H1 (cell line): ENCODE data around the gene CACNG4. TPM values are rescaled to one million over a fixed set of nuclear protein-coding genes. Genes with fewer than 3 reads are reported as not detected.

Experiments
- BCL11A ChIP-seq, 2 experiments: IDR thresholded peaks; one replicate each; pipeline ENCODE4 v1.6.1; 2011; ENCODE audit warnings: low read depth in 2 of 2, low read length in 2 of 2, mild to moderate bottlenecking in 2 of 2
- CHD2 ChIP-seq: IDR thresholded peaks from 2 replicates; pipeline ENCODE4 v1.6.1; 2012; ENCODE audit warnings: low read length, improper control_type of control experiment
- GABPA ChIP-seq: IDR thresholded peaks from 2 replicates; pipeline ENCODE4 v1.6.1; 2011; ENCODE audit warnings: mild to moderate bottlenecking, low read length, moderate library complexity, borderline replicate concordance; ENCODE audit not compliant: insufficient read depth
- HDAC2 ChIP-seq, 2 experiments: fragments of 300-600 bp in 1 of 2; sonication (generic) in 1 of 2; IDR thresholded peaks; 2 replicates each; pipeline ENCODE4 v1.6.1; 2011 to 2012; ENCODE audit warnings: low read depth in 2 of 2, low read length in 2 of 2, mild to moderate bottlenecking in 2 of 2, moderate library complexity in 2 of 2, borderline replicate concordance in 1 of 2, inconsistent platforms in 1 of 2
- KDM5A ChIP-seq: fragments of 200-600 bp; IDR thresholded peaks from 2 replicates; pipeline ENCODE4 v1.7.1; 2012; ENCODE audit warnings: mild to moderate bottlenecking, low read length, inconsistent platforms, mixed read lengths
- POLR2A ChIP-seq, 2 experiments: IDR thresholded peaks; 1 replicate in 1 of 2; 2 replicates in 1 of 2; pipeline ENCODE4 v1.6.1; 2011; ENCODE audit warnings: low read depth in 2 of 2, low read length in 2 of 2, mild to moderate bottlenecking in 2 of 2; ENCODE audit errors: control extremely low read depth in 1 of 2
- RBBP5 ChIP-seq: IDR thresholded peaks from 2 replicates; pipeline ENCODE4 v1.7.1; 2012; ENCODE audit warnings: low read depth, mild to moderate bottlenecking, inconsistent platforms, low read length, moderate library complexity, borderline replicate concordance
- TAF7 ChIP-seq: optimal IDR thresholded peaks from 2 replicates; pipeline ENCODE3; 2011; ENCODE audit warnings: low read depth, mild to moderate bottlenecking, inconsistent platforms, low read length, moderate library complexity, borderline replicate concordance
- polyA plus RNA-seq, 7 experiments: library from polyadenylated mRNA; depleted of rRNA in 3 of 7; stranded (reverse) in 5 of 7; unstranded in 2 of 7; fragments of >200 nt in 5 of 7; fragments of 200-250 nt in 2 of 7; gene quantifications; 1 replicate in 5 of 7; 2 replicates in 1 of 7; 4 replicates in 1 of 7; pipeline versions ENCODE4 v1.2.1 to v1.2.3, GENCODE V29; 2011 to 2013; ENCODE audit warnings: missing spikeins in 2 of 7, mixed read lengths in 2 of 7
- total RNA-seq: library from RNA; stranded (reverse); fragmentation: NEBNext Ultra II Directional; extraction: Animal tissue kit (Norgen Biotek cat#: 25700); gene quantifications from 2 replicates; pipeline ENCODE4 v1.2.1, GENCODE V29; 2021
- TF ChIP-seq, protein P1 (sequence below): fragments of 300-600 bp; sonication (generic); IDR thresholded peaks from 2 replicates; pipeline ENCODE4 v1.7.1; 2012; ENCODE audit warnings: low read length, moderate library complexity, mild to moderate bottlenecking, inconsistent platforms; ENCODE audit not compliant: insufficient replicate concordance
- TF ChIP-seq, protein P2 (sequence below): IDR thresholded peaks from 2 replicates; pipeline ENCODE4 v1.6.1; 2011; ENCODE audit warnings: low read depth, mild to moderate bottlenecking, low read length; ENCODE audit not compliant: insufficient read depth

The CACNG4 gene
- total and polyA plus RNA-seq, 2 of the 8 experiments (the other 6 are each of a cell fraction or from before 2014, with no cell fraction given): 3.6 to 5.6 TPM

DNA sequence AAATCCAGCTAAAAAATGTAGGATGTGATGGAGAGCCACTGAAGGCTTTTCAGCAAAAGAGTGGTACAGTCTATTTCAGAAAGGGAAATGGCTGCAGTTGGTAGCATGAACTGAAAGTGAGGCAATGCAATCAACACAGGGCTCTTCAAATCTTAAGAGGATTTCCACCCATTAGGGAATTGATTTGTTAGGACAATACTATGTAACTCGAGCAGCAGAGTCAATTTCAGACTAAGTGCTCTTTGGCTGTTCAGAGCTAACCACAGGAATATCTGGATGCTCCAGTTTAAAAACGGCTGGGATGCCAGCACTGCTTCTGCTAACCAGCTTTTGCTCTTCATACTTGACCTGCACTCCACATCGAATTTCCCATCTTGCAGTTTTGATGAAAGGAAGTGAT lies 104.5 kb downstream of the CACNG4 start (continued):
- TF ChIP-seq, protein P1, sequence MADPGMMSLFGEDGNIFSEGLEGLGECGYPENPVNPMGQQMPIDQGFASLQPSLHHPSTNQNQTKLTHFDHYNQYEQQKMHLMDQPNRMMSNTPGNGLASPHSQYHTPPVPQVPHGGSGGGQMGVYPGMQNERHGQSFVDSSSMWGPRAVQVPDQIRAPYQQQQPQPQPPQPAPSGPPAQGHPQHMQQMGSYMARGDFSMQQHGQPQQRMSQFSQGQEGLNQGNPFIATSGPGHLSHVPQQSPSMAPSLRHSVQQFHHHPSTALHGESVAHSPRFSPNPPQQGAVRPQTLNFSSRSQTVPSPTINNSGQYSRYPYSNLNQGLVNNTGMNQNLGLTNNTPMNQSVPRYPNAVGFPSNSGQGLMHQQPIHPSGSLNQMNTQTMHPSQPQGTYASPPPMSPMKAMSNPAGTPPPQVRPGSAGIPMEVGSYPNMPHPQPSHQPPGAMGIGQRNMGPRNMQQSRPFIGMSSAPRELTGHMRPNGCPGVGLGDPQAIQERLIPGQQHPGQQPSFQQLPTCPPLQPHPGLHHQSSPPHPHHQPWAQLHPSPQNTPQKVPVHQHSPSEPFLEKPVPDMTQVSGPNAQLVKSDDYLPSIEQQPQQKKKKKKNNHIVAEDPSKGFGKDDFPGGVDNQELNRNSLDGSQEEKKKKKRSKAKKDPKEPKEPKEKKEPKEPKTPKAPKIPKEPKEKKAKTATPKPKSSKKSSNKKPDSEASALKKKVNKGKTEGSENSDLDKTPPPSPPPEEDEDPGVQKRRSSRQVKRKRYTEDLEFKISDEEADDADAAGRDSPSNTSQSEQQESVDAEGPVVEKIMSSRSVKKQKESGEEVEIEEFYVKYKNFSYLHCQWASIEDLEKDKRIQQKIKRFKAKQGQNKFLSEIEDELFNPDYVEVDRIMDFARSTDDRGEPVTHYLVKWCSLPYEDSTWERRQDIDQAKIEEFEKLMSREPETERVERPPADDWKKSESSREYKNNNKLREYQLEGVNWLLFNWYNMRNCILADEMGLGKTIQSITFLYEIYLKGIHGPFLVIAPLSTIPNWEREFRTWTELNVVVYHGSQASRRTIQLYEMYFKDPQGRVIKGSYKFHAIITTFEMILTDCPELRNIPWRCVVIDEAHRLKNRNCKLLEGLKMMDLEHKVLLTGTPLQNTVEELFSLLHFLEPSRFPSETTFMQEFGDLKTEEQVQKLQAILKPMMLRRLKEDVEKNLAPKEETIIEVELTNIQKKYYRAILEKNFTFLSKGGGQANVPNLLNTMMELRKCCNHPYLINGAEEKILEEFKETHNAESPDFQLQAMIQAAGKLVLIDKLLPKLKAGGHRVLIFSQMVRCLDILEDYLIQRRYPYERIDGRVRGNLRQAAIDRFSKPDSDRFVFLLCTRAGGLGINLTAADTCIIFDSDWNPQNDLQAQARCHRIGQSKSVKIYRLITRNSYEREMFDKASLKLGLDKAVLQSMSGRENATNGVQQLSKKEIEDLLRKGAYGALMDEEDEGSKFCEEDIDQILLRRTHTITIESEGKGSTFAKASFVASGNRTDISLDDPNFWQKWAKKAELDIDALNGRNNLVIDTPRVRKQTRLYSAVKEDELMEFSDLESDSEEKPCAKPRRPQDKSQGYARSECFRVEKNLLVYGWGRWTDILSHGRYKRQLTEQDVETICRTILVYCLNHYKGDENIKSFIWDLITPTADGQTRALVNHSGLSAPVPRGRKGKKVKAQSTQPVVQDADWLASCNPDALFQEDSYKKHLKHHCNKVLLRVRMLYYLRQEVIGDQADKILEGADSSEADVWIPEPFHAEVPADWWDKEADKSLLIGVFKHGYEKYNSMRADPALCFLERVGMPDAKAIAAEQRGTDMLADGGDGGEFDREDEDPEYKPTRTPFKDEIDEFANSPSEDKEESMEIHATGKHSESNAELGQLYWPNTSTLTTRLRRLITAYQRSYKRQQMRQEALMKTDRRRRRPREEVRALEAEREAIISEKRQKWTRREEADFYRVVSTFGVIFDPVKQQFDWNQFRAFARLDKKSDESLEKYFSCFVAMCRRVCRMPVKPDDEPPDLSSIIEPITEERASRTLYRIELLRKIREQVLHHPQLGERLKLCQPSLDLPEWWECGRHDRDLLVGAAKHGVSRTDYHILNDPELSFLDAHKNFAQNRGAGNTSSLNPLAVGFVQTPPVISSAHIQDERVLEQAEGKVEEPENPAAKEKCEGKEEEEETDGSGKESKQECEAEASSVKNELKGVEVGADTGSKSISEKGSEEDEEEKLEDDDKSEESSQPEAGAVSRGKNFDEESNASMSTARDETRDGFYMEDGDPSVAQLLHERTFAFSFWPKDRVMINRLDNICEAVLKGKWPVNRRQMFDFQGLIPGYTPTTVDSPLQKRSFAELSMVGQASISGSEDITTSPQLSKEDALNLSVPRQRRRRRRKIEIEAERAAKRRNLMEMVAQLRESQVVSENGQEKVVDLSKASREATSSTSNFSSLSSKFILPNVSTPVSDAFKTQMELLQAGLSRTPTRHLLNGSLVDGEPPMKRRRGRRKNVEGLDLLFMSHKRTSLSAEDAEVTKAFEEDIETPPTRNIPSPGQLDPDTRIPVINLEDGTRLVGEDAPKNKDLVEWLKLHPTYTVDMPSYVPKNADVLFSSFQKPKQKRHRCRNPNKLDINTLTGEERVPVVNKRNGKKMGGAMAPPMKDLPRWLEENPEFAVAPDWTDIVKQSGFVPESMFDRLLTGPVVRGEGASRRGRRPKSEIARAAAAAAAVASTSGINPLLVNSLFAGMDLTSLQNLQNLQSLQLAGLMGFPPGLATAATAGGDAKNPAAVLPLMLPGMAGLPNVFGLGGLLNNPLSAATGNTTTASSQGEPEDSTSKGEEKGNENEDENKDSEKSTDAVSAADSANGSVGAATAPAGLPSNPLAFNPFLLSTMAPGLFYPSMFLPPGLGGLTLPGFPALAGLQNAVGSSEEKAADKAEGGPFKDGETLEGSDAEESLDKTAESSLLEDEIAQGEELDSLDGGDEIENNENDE: no peak
- TF ChIP-seq KDM5A (no peak), CHD2 (no peak), BCL11A (IDR thresholded peaks at IDR 0.05; ENCODE audit: low read depth in 2 of 2, low read length in 2 of 2) (no peak), RBBP5 (no peak), TAF7 (no peak), GABPA (no peak), POLR2A (IDR thresholded peaks at IDR 0.05; ENCODE audit: control extremely low read depth in 1 of 2, low read depth in 2 of 2, low read length in 2 of 2) (no peak), HDAC2 (IDR thresholded peaks at IDR 0.05; ENCODE audit: borderline replicate concordance in 1 of 2, low read depth in 2 of 2, low read length in 2 of 2) (no peak)
- TF ChIP-seq, protein P2, sequence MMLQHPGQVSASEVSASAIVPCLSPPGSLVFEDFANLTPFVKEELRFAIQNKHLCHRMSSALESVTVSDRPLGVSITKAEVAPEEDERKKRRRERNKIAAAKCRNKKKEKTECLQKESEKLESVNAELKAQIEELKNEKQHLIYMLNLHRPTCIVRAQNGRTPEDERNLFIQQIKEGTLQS: no peak
